ENCODE results near the gene C12orf57. TPM values are rescaled to one million over a fixed set of nuclear protein-coding genes. Genes with fewer than 3 reads are reported as not detected.

Gene C12orf57
- total RNA-seq, 4 donors from 2014 or later: 344 to 666 (median 383) TPM

DNA sequence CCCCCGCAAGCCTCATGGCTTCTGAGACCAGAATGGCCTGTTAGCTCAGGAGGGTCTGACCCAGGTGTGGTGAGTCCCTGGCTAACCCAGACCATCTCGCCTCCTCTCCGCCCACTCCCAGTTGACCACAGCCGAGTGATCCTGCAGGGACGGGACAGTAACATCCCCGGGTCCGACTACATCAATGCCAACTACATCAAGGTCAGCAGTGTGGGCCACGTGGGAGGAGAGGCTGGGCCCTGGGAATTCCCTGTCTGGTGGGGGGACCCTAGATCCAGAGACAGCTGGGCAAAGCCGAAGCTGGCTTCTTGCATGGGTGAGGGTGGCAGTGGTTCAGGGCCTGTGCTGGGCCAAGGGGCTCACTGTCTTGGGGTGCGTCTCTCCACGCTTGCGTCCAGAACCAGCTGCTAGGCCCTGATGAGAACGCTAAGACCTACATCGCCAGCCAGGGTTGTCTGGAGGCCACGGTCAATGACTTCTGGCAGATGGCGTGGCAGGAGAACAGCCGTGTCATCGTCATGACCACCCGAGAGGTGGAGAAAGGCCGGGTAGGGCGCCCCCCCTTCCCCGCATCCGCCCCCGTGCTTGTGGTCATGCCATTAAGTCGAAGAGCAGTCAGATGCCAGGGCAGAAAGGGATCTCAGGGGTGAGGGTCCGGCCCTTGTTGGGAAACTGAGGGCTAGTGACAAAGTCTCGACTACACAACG is 12.4 kb downstream of the C12orf57 start:
- Histone ChIP-seq H3K27me3 (no peaks in the 10 kb centered on the region), H3K9me3 (no peaks in the 10 kb centered on the region), H3K27ac (no peak overlapping the region), H3K4me3 (replicated peaks in 1 of 3) (no peak overlapping the region), H3K4me1 (peaks cover 1 to 19% of the 10 kb centered on the region in 2 donors), H3K36me3 (no peaks in the 10 kb centered on the region)
- no peak for DNase-seq
- intact Hi-C loops (cut with DNase I): no loop called here
- 81 to 89% methylated on average over 16 to 28 of the region's 28 CpGs for WGBS, 2 donors
- no peak for TF ChIP-seq POLR2A (IDR thresholded peaks at IDR 0.05)
- TF ChIP-seq, protein P1, sequence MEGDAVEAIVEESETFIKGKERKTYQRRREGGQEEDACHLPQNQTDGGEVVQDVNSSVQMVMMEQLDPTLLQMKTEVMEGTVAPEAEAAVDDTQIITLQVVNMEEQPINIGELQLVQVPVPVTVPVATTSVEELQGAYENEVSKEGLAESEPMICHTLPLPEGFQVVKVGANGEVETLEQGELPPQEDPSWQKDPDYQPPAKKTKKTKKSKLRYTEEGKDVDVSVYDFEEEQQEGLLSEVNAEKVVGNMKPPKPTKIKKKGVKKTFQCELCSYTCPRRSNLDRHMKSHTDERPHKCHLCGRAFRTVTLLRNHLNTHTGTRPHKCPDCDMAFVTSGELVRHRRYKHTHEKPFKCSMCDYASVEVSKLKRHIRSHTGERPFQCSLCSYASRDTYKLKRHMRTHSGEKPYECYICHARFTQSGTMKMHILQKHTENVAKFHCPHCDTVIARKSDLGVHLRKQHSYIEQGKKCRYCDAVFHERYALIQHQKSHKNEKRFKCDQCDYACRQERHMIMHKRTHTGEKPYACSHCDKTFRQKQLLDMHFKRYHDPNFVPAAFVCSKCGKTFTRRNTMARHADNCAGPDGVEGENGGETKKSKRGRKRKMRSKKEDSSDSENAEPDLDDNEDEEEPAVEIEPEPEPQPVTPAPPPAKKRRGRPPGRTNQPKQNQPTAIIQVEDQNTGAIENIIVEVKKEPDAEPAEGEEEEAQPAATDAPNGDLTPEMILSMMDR (IDR thresholded peaks at IDR 0.05): no peak

DNA sequence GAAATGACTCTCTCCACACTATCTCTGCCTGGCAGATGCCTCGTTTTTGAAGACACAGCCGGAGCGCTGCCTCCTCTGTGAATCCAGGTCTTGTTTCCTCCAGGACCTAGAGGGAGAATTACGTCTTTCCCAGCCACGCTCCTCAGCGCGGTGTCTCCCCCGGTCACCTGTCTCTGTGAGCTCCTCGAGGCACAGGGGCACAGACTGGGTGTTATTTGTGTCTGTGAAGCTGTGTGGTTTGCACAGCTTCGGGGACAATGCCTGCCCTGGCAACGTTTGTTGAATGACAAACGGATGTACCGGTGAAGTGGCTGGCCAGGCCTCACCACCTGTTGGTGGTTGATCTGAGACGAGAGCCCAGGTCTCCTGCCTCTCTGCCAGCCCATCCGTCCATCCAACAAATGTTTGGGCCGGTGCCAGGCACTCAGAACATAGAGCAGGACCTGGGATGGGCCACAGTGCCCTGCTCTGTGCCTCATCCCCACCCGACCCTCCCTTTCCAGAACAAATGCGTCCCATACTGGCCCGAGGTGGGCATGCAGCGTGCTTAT is 13.4 kb downstream of the C12orf57 start:
- WGBS, 2 donors: 89 to 92% methylated on average over 14 to 18 of the region's 20 CpGs
- H3K27me3 ChIP-seq: no peaks in the 10 kb centered on the region
- DNase-seq: no peak
- peaks cover 11 to 29% of the 10 kb centered on the region in 2 donors for H3K4me1 ChIP-seq
- H3K27ac ChIP-seq: no peak overlapping the region
- intact Hi-C loops (cut with DNase I): no loop called here
- no peaks in the 10 kb centered on the region for H3K9me3 ChIP-seq
- TF ChIP-seq, protein P1 (IDR thresholded peaks at IDR 0.05): no peak
- TF ChIP-seq POLR2A (IDR thresholded peaks at IDR 0.05): no peak
- no peaks in the 10 kb centered on the region for H3K36me3 ChIP-seq
- H3K4me3 ChIP-seq (replicated peaks in 1 of 3): no peak overlapping the region

DNA sequence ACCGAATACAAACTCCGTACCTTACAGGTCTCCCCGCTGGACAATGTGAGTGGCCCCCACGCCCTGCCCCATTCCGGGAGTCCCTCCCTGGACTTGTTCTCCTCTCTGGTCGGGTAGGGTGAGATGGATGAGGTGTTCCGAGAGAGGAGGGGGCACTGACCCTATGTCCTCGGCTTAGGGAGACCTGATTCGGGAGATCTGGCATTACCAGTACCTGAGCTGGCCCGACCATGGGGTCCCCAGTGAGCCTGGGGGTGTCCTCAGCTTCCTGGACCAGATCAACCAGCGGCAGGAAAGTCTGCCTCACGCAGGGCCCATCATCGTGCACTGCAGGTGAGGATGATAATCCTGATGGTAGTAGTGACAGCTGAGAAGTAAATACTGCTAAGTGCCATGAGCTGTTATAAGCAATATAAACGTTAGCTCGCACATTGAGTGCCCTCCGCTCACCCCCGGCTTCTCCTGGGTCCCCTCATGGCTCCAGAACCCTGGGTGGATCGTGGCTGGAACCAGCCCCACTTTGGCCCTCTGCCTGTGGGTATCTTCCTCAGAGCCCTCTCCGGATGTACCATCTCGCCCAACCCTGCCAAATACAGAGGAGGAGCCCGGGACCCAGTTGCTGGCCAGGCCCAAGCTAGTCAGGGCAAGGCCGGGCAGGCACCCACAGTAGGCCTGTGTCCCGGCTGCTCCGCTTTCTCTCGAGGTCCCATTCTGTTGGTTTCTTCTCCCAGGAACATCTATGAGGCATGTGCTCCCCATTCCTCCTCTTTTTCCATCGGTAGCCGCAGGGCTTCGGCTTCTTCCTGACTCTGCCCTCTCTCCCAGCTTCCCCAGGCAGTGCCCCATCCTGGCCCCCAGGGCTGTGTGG is 14.2 kb downstream of the C12orf57 start:
- no peak overlapping the region for H3K27ac ChIP-seq
- 83 to 90% methylated on average over 27 to 28 of the region's 28 CpGs for WGBS, 2 donors
- no peak for DNase-seq
- no peaks in the 10 kb centered on the region for H3K27me3 ChIP-seq
- H3K9me3 ChIP-seq: no peaks in the 10 kb centered on the region
- H3K4me3 ChIP-seq (replicated peaks in 1 of 3): no peak overlapping the region
- intact Hi-C loops (cut with DNase I): no loop called here
- peaks cover 17 to 35% of the 10 kb centered on the region in 2 donors for H3K4me1 ChIP-seq
- TF ChIP-seq POLR2A (IDR thresholded peaks at IDR 0.05): no peak
- TF ChIP-seq, protein P1 (IDR thresholded peaks at IDR 0.05): no peak
- H3K36me3 ChIP-seq: no peaks in the 10 kb centered on the region

DNA sequence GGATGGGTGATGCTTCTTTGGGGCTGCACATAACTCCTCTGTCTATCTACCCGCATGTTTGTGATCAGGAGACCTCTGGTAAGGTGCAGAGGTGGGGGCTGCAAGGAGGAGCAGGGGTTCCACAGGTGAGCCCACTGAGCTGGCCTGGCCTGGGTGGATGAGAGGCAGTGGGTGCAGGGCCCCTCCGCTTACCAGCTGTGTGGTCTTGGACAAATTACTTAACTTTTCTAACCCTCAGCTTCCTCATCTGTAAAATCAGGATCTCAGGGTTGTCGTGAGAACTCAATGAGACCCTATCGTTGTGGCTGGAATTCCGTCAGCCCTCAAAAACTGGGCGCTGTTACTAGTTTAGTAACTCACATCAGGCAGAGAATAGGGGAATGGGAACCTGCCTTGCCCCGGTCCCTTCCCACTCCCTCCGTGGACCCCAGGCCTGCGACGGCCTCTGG is 14.8 kb downstream of the C12orf57 start:
- no peaks in the 10 kb centered on the region for H3K27me3 ChIP-seq
- H3K9me3 ChIP-seq: no peaks in the 10 kb centered on the region
- no peak for DNase-seq
- H3K27ac ChIP-seq: peak overlapping the region in 2 of 3 donors; percentile 46 to 73
- H3K4me3 ChIP-seq (replicated peaks in 1 of 3): no peak overlapping the region
- H3K36me3 ChIP-seq: no peaks in the 10 kb centered on the region
- 80 to 86% methylated on average over 10 of the region's 10 CpGs for WGBS, 2 donors
- peaks cover 17 to 33% of the 10 kb centered on the region in 2 donors for H3K4me1 ChIP-seq
- intact Hi-C loops (cut with DNase I): no loop called here
- TF ChIP-seq POLR2A (IDR thresholded peaks at IDR 0.05): no peak
- TF ChIP-seq, protein P1 (IDR thresholded peaks at IDR 0.05): no peak
